ENCODE measurements around the gene SORT1. TPM values are rescaled to one million over a fixed set of nuclear protein-coding genes. Genes with fewer than 3 reads are reported as not detected.

SORT1 gene
- total RNA-seq, 4 donors from 2014 or later: 126 to 140 (median 130) TPM

DNA sequence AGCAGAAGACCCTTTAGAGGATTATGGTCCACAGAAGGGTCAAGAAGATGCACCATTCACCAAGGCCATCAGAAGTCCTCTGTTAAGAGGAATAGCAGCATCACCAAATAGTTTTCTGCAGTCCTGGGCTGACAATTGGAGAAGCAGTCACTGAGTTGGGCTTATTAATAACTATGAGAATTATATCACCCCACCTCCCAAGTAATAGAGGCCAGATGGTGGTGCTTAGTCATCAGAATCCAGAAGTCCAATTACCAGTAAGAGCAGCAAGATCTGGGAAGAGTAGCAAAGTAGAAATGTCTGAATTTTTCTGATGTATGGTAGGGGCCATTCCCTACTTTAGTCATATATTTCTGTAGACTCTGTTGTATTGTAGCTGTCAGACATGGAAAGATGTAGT lies 34.6 kb upstream of the SORT1 start:
- TF ChIP-seq, protein P1, sequence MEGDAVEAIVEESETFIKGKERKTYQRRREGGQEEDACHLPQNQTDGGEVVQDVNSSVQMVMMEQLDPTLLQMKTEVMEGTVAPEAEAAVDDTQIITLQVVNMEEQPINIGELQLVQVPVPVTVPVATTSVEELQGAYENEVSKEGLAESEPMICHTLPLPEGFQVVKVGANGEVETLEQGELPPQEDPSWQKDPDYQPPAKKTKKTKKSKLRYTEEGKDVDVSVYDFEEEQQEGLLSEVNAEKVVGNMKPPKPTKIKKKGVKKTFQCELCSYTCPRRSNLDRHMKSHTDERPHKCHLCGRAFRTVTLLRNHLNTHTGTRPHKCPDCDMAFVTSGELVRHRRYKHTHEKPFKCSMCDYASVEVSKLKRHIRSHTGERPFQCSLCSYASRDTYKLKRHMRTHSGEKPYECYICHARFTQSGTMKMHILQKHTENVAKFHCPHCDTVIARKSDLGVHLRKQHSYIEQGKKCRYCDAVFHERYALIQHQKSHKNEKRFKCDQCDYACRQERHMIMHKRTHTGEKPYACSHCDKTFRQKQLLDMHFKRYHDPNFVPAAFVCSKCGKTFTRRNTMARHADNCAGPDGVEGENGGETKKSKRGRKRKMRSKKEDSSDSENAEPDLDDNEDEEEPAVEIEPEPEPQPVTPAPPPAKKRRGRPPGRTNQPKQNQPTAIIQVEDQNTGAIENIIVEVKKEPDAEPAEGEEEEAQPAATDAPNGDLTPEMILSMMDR (IDR thresholded peaks at IDR 0.05; ENCODE audit: low read depth): no peak

DNA sequence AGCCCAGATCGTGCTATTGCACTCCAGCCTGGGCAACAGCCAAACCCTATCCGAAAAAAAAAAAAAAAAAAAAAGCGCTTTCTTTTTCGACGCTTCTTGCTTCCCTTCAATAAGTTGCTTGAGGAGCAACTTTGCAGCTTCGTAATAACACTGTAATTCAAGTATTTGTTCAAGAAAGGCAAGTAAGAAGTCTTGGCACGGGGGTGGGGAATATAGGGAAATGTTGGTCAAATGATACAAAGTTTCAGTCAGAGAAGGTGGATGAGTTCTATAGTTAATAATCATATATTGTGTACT lies 29.4 kb upstream of the SORT1 start:
- TF ChIP-seq, protein P1 (IDR thresholded peaks at IDR 0.05; ENCODE audit: low read depth): no peak

DNA sequence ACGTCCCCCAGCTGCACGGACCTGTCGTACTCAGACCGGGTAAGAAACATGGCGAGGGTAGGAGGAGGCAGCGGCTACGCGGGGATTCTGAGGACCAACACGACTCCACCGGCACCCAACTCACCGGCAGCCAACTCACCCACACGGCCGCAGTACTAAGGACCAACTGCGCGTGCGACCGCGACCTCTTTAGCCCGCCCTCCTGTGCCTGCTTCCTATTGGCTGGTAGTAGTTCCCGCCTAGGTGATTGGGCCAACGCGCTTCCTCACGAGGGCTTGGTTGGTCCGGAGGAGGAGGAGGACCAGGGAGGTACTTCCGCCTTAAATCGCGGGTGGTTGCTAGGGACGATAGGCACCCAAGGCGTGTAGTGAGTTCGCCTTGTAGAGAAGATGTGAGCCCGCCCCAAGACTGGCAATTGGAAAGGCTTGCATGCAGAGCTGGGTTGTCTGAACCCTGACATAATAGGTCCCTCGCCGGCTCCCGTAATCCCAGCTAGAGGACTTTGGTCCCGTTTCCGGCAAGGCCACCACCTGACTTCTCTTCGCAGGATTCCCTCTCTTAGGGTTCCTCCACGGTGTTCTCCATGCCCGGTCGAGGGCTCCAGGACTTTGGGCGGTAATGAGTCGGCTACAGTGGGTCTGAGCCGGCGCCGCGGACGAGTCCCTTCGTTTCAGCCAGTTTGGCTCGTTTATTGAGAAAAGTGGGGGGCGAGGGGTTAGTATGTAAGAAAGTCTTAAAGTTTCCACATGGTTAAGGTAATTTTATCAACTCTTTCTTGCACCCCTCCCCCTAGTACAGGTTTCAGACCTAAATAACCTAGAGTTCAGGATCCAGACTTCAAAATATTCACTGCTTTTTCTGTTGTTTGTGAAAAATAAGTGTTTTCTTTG lies 28.8 kb upstream of the SORT1 start, which contains the start of gene PSMA5:
TSS of gene PSMA5 (minus strand) at position 168 of the 890 bp plus-strand sequence. CDS start at position 50, 118 bp downstream.
- TF ChIP-seq, protein P1 (IDR thresholded peaks at IDR 0.05; ENCODE audit: low read depth): no peak

GRCh38 chr1:109425391-109426280 lies 27.9 kb upstream of the SORT1 start:
- TF ChIP-seq, protein P1 (IDR thresholded peaks at IDR 0.05; ENCODE audit: low read depth): no peak

GRCh38 chr1:109423498-109423897 lies 25.8 kb upstream of the SORT1 start:
- TF ChIP-seq, protein P1 (IDR thresholded peaks at IDR 0.05; ENCODE audit: low read depth): no peak

DNA sequence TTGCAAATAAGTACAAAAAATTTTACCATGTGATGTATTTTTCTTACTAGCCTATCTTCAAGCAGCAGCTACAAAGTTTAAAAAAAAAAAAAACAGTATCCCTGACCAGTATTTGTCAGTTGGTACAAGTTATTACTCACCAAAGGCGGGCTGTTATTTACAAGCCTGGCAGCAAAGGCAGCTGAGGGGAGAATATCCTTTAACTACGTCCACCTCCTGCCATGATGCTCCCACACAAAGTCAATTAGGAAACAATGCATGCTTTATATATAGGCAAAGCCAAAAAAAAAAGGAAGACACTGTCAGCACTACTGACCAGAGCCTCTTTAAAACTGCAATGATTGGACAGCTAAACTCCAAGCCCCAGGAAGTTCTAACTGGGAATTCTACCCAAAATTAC lies 14.8 kb upstream of the SORT1 start:
- TF ChIP-seq, protein P1 (IDR thresholded peaks at IDR 0.05; ENCODE audit: low read depth): no peak

DNA sequence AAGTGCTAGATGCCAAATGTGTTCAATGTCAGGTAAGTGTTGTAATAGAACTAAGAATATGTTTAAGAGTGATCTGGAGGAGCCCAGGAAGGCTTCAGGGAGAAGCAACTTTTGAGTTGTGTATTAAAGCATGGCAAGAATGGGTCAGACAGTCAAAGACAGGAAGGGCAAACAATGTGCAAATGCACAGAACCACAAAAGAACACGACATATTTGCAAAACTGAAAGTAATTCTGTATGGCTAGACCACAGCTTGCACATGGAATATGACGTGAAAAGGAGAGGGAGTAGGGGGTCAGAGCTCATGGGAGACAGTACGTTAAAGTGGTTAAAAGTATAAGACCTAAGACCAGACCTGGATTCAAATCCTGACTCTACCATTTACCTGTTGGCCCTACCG lies 7.1 kb upstream of the SORT1 start:
- TF ChIP-seq, protein P1 (IDR thresholded peaks at IDR 0.05; ENCODE audit: low read depth): no peak

Measured in subcutaneous adipose tissue (tissue), 4 donors.